ENCODE results near the gene ASPG. TPM values are rescaled to one million over a fixed set of nuclear protein-coding genes. Genes with fewer than 3 reads are reported as not detected.

Gene ASPG
- polyA plus RNA-seq, 3 donors = 0.01 TPM; not detected in 2

DNA sequence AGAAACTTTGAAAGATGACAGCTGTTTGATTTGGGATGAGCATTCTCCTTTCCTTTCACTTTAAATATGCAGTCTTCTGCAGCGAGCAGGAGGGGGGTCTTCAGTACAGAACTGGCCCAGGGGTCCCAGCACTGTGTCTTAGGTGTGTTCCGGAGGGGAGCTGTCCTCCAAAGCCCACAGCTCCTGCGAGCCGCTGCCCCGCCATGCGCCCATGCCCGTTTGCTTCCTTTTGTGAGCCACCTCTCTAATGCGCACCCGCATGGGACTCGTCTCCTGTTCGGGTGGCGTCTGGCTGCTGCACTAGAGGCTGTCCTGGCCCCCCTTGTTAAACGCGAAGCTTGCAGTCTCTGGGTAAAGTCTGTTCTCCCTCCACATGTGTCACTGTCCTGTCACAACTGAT lies 48.4 kb upstream of the ASPG start:
- Histone ChIP-seq H3K4me3 (replicated peaks in 1 of 3; ENCODE audit: low read depth in 2 of 3, low read length in 3 of 3) (no peak overlapping the region), H4K20me1 (ENCODE audit: insufficient read depth, low read length) (no peaks in the 10 kb centered on the region), H3K9me3 (replicated peaks in 1 of 2; ENCODE audit: control insufficient read depth in 1 of 2, insufficient read depth in 1 of 2, low read length in 2 of 2) (no peaks in the 10 kb centered on the region), H3K79me2 (ENCODE audit: insufficient read depth, low read length) (no peaks in the 10 kb centered on the region), H3K27me3 (ENCODE audit: control insufficient read depth in 2 of 2, insufficient read depth in 2 of 2, low read length in 2 of 2) (no peaks in the 10 kb centered on the region), H3K36me3 (replicated peaks in 1 of 2; ENCODE audit: control insufficient read depth in 1 of 2, insufficient read depth in 2 of 2, low read length in 2 of 2) (peaks cover 2 to 47% of the 10 kb centered on the region in 2 donors), H3K4me1 (ENCODE audit: control insufficient read depth in 1 of 2, insufficient read depth in 2 of 2, low read length in 2 of 2) (no peaks in the 10 kb centered on the region), H3K27ac (ENCODE audit: low read depth in 1 of 2, low read length in 2 of 2) (no peak overlapping the region), H3K4me2 (replicated peaks; ENCODE audit: extremely low read depth, low read length, poor library complexity, severe bottlenecking) (no peak overlapping the region), H2AFZ (ENCODE audit: insufficient read depth, low read depth, low read length, poor library complexity, severe bottlenecking) (no peak overlapping the region), H3K9ac (ENCODE audit: insufficient read depth, low read length, poor library complexity, severe bottlenecking) (no peak overlapping the region)
- no peak overlapping the region for H3K27ac Mint-ChIP-seq
- H3K4me1 Mint-ChIP-seq = no peaks in the 10 kb centered on the region
- H3K27me3 Mint-ChIP-seq (ENCODE audit: low read depth in 3 of 3) = peaks cover 2 to 7% (median 2%) of the 10 kb centered on the region in 3 donors
- H3K4me3 Mint-ChIP-seq = no peak overlapping the region
- TF ChIP-seq, protein P1, sequence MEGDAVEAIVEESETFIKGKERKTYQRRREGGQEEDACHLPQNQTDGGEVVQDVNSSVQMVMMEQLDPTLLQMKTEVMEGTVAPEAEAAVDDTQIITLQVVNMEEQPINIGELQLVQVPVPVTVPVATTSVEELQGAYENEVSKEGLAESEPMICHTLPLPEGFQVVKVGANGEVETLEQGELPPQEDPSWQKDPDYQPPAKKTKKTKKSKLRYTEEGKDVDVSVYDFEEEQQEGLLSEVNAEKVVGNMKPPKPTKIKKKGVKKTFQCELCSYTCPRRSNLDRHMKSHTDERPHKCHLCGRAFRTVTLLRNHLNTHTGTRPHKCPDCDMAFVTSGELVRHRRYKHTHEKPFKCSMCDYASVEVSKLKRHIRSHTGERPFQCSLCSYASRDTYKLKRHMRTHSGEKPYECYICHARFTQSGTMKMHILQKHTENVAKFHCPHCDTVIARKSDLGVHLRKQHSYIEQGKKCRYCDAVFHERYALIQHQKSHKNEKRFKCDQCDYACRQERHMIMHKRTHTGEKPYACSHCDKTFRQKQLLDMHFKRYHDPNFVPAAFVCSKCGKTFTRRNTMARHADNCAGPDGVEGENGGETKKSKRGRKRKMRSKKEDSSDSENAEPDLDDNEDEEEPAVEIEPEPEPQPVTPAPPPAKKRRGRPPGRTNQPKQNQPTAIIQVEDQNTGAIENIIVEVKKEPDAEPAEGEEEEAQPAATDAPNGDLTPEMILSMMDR (IDR thresholded peaks at IDR 0.05) = no peak
- H3K36me3 Mint-ChIP-seq = peaks cover 62 to 88% of the 10 kb centered on the region in 2 donors
- peaks cover 0 to 3% (median 0%) of the 10 kb centered on the region in 7 donors for H3K9me3 Mint-ChIP-seq
- intact Hi-C loops (cut with micrococcal nuclease) = no loop called here
- 96% methylated on average over 10 of the region's 14 CpGs for WGBS (ENCODE audit: insufficient coverage)
- no peak for DNase-seq

DNA sequence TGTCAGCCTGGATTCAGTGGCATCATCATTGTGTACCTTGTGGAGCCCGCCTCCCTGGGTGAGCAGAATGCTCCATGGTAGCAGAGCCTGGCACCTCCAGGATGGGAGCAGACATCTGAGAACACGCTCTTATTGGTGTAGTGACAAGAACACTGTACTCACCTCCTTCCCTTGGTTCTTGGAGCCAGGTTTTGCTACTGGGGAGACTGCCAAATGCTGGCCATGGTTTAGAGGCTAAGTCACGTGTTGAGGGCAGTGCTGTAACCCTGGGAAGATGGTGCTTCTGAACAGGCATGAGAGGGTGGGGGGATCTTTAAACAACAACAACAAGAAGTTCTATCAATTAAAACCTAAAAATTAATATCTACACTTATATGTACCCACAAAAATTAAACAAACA lies 47.6 kb upstream of the ASPG start:
- no peak overlapping the region for H3K4me3 Mint-ChIP-seq
- intact Hi-C loops (cut with micrococcal nuclease) = no loop called here
- H3K27ac Mint-ChIP-seq = no peak overlapping the region
- Histone ChIP-seq H2AFZ (ENCODE audit: insufficient read depth, low read depth, low read length, poor library complexity, severe bottlenecking) (no peak overlapping the region), H3K27me3 (ENCODE audit: control insufficient read depth in 2 of 2, insufficient read depth in 2 of 2, low read length in 2 of 2) (no peaks in the 10 kb centered on the region), H3K9ac (ENCODE audit: insufficient read depth, low read length, poor library complexity, severe bottlenecking) (no peak overlapping the region), H3K79me2 (ENCODE audit: insufficient read depth, low read length) (no peaks in the 10 kb centered on the region), H3K4me3 (replicated peaks in 1 of 3; ENCODE audit: low read depth in 2 of 3, low read length in 3 of 3) (no peak overlapping the region), H4K20me1 (ENCODE audit: insufficient read depth, low read length) (no peaks in the 10 kb centered on the region), H3K4me2 (replicated peaks; ENCODE audit: extremely low read depth, low read length, poor library complexity, severe bottlenecking) (no peak overlapping the region), H3K27ac (ENCODE audit: low read depth in 1 of 2, low read length in 2 of 2) (no peak overlapping the region), H3K9me3 (replicated peaks in 1 of 2; ENCODE audit: control insufficient read depth in 1 of 2, insufficient read depth in 1 of 2, low read length in 2 of 2) (no peaks in the 10 kb centered on the region), H3K4me1 (ENCODE audit: control insufficient read depth in 1 of 2, insufficient read depth in 2 of 2, low read length in 2 of 2) (no peaks in the 10 kb centered on the region), H3K36me3 (replicated peaks in 1 of 2; ENCODE audit: control insufficient read depth in 1 of 2, insufficient read depth in 2 of 2, low read length in 2 of 2) (peaks cover 6 to 54% of the 10 kb centered on the region in 2 donors)
- no peaks in the 10 kb centered on the region for H3K4me1 Mint-ChIP-seq
- peaks cover 63 to 88% of the 10 kb centered on the region in 2 donors for H3K36me3 Mint-ChIP-seq
- no peak for DNase-seq
- peaks cover 0 to 4% (median 2%) of the 10 kb centered on the region in 3 donors for H3K27me3 Mint-ChIP-seq (ENCODE audit: low read depth in 3 of 3)
- TF ChIP-seq, protein P1 (IDR thresholded peaks at IDR 0.05) = no peak
- H3K9me3 Mint-ChIP-seq = peaks cover 0 to 3% (median 0%) of the 10 kb centered on the region in 7 donors
- WGBS (ENCODE audit: insufficient coverage) = 71% methylated on average over 1 of the region's 3 CpGs

All from CD14-positive monocyte (primary cell).